Hepatocyte (in vitro differentiated cells): Measurements from ENCODE around the gene GNL2. TPM values are rescaled to one million over a fixed set of nuclear protein-coding genes. Genes with fewer than 3 reads are reported as not detected.

Experiments used
- DNase-seq: peaks from one replicate; pipeline ENCODE4 v3.0.0-alpha.2; 2016; ENCODE audit warnings: low spot score
- H2AFZ ChIP-seq: fragments of 200-600 bp; sonication (generic); 2 replicates; pipeline ENCODE4 v1.6.0; 2016; ENCODE audit warnings: antibody characterized with exemption, mild to moderate bottlenecking
- H3K27ac ChIP-seq: fragments of 200-600 bp; sonication (generic); 2 replicates; pipeline ENCODE4 v1.5.1; 2016; ENCODE audit warnings: mild to moderate bottlenecking
- H3K27me3 ChIP-seq: fragments of 200-600 bp; sonication (generic); 2 replicates; pipeline ENCODE4 v1.6.1; 2016
- H3K36me3 ChIP-seq: fragments of 200-600 bp; sonication (generic); replicated peaks from 2 replicates; pipeline ENCODE4 v1.5.1; 2016; ENCODE audit warnings: low read depth; ENCODE audit not compliant: insufficient read depth
- H3K4me1 ChIP-seq: fragments of 200-600 bp; sonication (generic); 2 replicates; pipeline ENCODE4 v1.5.1; 2016; ENCODE audit warnings: mild to moderate bottlenecking, moderate library complexity; ENCODE audit not compliant: insufficient read depth
- H3K4me2 ChIP-seq: fragments of 200-600 bp; sonication (generic); 2 replicates; pipeline ENCODE4 v1.6.0; 2016
- H3K4me3 ChIP-seq: fragments of 200-600 bp; sonication (generic); 2 replicates; pipeline ENCODE4 v1.5.1; 2016; ENCODE audit warnings: mild to moderate bottlenecking
- H3K79me2 ChIP-seq: fragments of 200-600 bp; sonication (generic); 2 replicates; pipeline ENCODE4 v1.6.0; 2017; ENCODE audit warnings: mild to moderate bottlenecking
- H3K9me2 ChIP-seq: fragments of 200-600 bp; sonication (generic); replicated peaks from 2 replicates; pipeline ENCODE4 v1.6.0; 2017; ENCODE audit warnings: mild to moderate bottlenecking; ENCODE audit not compliant: insufficient read depth
- H3K9me3 ChIP-seq: fragments of 200-600 bp; sonication (generic); 2 replicates; pipeline ENCODE4 v1.5.1; 2016; ENCODE audit warnings: low read depth, mild to moderate bottlenecking
- H4K20me1 ChIP-seq: fragments of 200-600 bp; sonication (generic); 2 replicates; pipeline ENCODE4 v1.6.0; 2016; ENCODE audit warnings: mild to moderate bottlenecking; ENCODE audit not compliant: insufficient read depth, poor library complexity, severe bottlenecking
- EZH2 ChIP-seq: fragments of 200-600 bp; sonication (generic); IDR thresholded peaks from 2 replicates; pipeline ENCODE4 v1.6.1; 2016; ENCODE audit warnings: antibody characterized with exemption, mild to moderate bottlenecking, borderline replicate concordance
- EZH2phosphoT487 ChIP-seq: fragments of 200-600 bp; sonication (generic); IDR thresholded peaks from one replicate; pipeline ENCODE4 v1.6.1; 2018; ENCODE audit warnings: antibody characterized with exemption, mild to moderate bottlenecking, low read depth, moderate library complexity; ENCODE audit not compliant: unreplicated experiment, severe bottlenecking
- WGBS: methylation state at CpG from one replicate; pipeline ENCODE4 v1.1.6; 2016; ENCODE audit warnings: low lambda C conversion rate; ENCODE audit errors: missing lambda C conversion rate; 5-methylcytosine and 5-hydroxymethylcytosine counted together
- polyA plus RNA-seq: library from polyadenylated mRNA; unstranded; fragments of >200 nt; fragmentation: Nextera tagmentation; extraction: Ambion mirVana; gene quantifications from 2 replicates; pipeline ENCODE4 v1.2.1, GENCODE V29; 2016
- total RNA-seq: library from RNA; depleted of rRNA; stranded (reverse); fragments of >200 nt; gene quantifications from 2 replicates; pipeline ENCODE4 v1.2.3, GENCODE V29; 2014
- TF ChIP-seq, protein P1 (sequence below): fragments of 200-600 bp; sonication (generic); IDR thresholded peaks from 2 replicates; pipeline ENCODE4 v1.5.1; 2016; ENCODE audit warnings: antibody characterized with exemption, mild to moderate bottlenecking; ENCODE audit not compliant: poor library complexity

GNL2 gene
- total and polyA plus RNA-seq, 2 experiments from 2014 or later = 47.2 to 51.7 TPM

- H3K27ac ChIP-seq = peak within 1 kb of the TSS; percentile 85
- peak; percentile 96 for DNase-seq
- H3K4me2 ChIP-seq = peak within 1 kb of the TSS; percentile 88
- H3K27me3 ChIP-seq = no peaks in the 10 kb centered on the region
- peaks cover 40% of the 10 kb centered on the region for H3K79me2 ChIP-seq
- WGBS = 17% methylated on average over 42 of the region's 54 CpGs
- H4K20me1 ChIP-seq = peaks cover 6% of the 10 kb centered on the region
- H3K4me3 ChIP-seq = peak within 1 kb of the TSS; percentile 43
- H3K36me3 ChIP-seq = no peaks in the 10 kb centered on the region
- peaks cover 16% of the 10 kb centered on the region for H3K4me1 ChIP-seq
- TF ChIP-seq EZH2phosphoT487 (no peak), EZH2 (no peak)
- TF ChIP-seq, protein P1, sequence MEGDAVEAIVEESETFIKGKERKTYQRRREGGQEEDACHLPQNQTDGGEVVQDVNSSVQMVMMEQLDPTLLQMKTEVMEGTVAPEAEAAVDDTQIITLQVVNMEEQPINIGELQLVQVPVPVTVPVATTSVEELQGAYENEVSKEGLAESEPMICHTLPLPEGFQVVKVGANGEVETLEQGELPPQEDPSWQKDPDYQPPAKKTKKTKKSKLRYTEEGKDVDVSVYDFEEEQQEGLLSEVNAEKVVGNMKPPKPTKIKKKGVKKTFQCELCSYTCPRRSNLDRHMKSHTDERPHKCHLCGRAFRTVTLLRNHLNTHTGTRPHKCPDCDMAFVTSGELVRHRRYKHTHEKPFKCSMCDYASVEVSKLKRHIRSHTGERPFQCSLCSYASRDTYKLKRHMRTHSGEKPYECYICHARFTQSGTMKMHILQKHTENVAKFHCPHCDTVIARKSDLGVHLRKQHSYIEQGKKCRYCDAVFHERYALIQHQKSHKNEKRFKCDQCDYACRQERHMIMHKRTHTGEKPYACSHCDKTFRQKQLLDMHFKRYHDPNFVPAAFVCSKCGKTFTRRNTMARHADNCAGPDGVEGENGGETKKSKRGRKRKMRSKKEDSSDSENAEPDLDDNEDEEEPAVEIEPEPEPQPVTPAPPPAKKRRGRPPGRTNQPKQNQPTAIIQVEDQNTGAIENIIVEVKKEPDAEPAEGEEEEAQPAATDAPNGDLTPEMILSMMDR = no peak
- H3K9me2 ChIP-seq = no peaks in the 10 kb centered on the region
- peak within 1 kb of the TSS; percentile 43 for H2AFZ ChIP-seq
- no peaks in the 10 kb centered on the region for H3K9me3 ChIP-seq
Observed at GRCh38 chr1:37553927-37554808, 41.6 kb downstream of the GNL2 start, which contains the start of gene SNIP1. Gene SNIP1, minus strand, starts transcription at chr1:37554293. Its CDS starts 64 bp downstream, at chr1:37554229.

- Histone ChIP-seq H3K4me1 (peaks cover 16% of the 10 kb centered on the region), H3K4me3 (peak overlapping the region; percentile 43), H3K36me3 (no peaks in the 10 kb centered on the region), H3K4me2 (peak overlapping the region; percentile 88), H2AFZ (peak overlapping the region; percentile 43), H3K79me2 (peaks cover 45% of the 10 kb centered on the region), H3K9me2 (no peaks in the 10 kb centered on the region), H3K27me3 (no peaks in the 10 kb centered on the region), H3K9me3 (no peaks in the 10 kb centered on the region), H4K20me1 (peaks cover 6% of the 10 kb centered on the region), H3K27ac (peak overlapping the region; percentile 85)
- TF ChIP-seq, protein P1 = no peak
- TF ChIP-seq EZH2 = no peak
- no peak for TF ChIP-seq EZH2phosphoT487
- no peak for DNase-seq
- 8% methylated on average over 11 of the region's 11 CpGs for WGBS
Observed at GRCh38 chr1:37553598-37553926, 42.2 kb downstream of the GNL2 start.

- no peaks in the 10 kb centered on the region for H3K9me2 ChIP-seq
- peaks cover 6% of the 10 kb centered on the region for H4K20me1 ChIP-seq
- H3K36me3 ChIP-seq = no peaks in the 10 kb centered on the region
- no peaks in the 10 kb centered on the region for H3K9me3 ChIP-seq
- H3K79me2 ChIP-seq = peaks cover 44% of the 10 kb centered on the region
- TF ChIP-seq, protein P1 = no peak
- TF ChIP-seq EZH2phosphoT487 (no peak), EZH2 (no peak)
- H3K27me3 ChIP-seq = no peaks in the 10 kb centered on the region
- H3K4me2 ChIP-seq = no peak overlapping the region
- WGBS = 93% methylated on average over 6 of the region's 6 CpGs
- no peak for DNase-seq
- H2AFZ ChIP-seq = no peak overlapping the region
- no peak overlapping the region for H3K27ac ChIP-seq
- no peak overlapping the region for H3K4me3 ChIP-seq
- H3K4me1 ChIP-seq = no peaks in the 10 kb centered on the region
Observed at GRCh38 chr1:37549341-37549740, 46.4 kb downstream of the GNL2 start.
